HEK293T (cell line): ENCODE measurements around the gene DEFB131B.
"Not testable (repeated sequence)": the region's sequence is repeated elsewhere in the genome, so short reads cannot be mapped to it uniquely, and the experiment has no call there.

ENCODE experiments used
- ELF4 ChIP-seq: fragments of 450-650 bp; IDR thresholded peaks from 2 replicates; pipeline ENCODE4 v1.6.1; 2017; ENCODE audit warnings: antibody characterized with exemption
- L3MBTL2 ChIP-seq: fragments of 450-650 bp; conservative IDR thresholded peaks from 2 replicates; pipeline ENCODE4 v1.6.1; 2016; ENCODE audit warnings: mild to moderate bottlenecking
- LEF1 ChIP-seq: fragments of 450-650 bp; IDR thresholded peaks from 2 replicates; pipeline ENCODE4 v1.6.1; 2017; ENCODE audit warnings: mild to moderate bottlenecking, borderline replicate concordance
- SP1 ChIP-seq: fragments of 450-650 bp; IDR thresholded peaks from 2 replicates; pipeline ENCODE4 v1.6.1; 2017
- ZNF384 ChIP-seq: fragments of 450-650 bp; IDR thresholded peaks from 2 replicates; pipeline ENCODE4 v1.6.1; 2016

- not testable (repeated sequence) for TF ChIP-seq ELF4, SP1, L3MBTL2, ZNF384, LEF1
These were observed 17.4 kb upstream of the DEFB131B start for GRCh38 chr11:71860835-71861234.
